ENCODE measurements around the gene HOXA5.

Gene HOXA5

DNA sequence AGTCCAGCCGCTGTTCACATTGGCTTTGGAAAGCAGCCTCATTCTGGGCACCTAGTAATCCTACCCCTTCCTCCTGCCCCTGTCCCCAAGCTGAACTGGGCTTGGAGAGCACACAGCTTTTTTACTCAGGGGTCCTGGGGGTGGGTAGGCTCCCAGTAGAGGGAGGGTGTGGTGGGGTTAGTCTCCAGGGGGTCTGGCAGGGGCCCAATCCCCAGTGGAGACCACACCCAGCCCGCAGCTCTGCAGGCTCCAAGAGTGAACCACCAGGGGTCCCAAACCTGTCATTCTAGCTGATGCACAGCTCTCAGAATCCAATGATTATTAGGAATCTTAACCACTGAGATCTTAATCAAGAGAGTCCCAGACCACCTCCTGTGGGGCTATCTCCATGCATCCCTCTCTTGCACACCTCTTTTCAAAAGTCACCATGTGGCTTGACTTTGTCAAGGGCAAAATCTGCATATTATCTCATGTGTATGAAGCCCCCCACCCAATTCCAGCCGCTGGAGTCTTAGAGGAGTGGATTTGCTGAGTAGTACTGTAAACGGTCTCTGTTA is 38.9 kb upstream of the HOXA5 start:
- DNase-seq = no peak

DNA sequence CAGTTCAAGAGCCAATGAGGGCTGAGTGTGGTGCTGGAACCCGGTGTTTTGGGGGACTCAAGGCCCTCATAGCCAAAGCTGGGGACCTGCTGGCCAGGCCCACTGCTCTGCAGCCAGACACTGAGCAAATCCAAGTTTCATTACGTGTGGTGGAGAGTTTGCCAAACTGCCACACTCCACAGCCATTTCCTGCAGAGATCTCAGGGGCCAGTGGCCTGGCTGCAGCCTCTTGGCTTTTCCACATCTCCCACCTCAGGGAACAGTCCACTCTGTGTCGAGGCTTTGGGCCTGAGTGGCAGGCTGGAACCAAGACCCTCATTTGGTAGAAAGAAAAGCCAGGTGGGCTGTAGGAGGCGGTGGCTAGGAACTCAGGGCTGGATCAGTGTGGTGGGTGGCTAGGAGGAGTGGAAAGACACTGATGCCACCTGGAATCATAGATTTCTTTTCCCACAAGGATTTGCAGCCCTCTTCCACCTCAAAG is 38.4 kb upstream of the HOXA5 start:
- no peak for DNase-seq

DNA sequence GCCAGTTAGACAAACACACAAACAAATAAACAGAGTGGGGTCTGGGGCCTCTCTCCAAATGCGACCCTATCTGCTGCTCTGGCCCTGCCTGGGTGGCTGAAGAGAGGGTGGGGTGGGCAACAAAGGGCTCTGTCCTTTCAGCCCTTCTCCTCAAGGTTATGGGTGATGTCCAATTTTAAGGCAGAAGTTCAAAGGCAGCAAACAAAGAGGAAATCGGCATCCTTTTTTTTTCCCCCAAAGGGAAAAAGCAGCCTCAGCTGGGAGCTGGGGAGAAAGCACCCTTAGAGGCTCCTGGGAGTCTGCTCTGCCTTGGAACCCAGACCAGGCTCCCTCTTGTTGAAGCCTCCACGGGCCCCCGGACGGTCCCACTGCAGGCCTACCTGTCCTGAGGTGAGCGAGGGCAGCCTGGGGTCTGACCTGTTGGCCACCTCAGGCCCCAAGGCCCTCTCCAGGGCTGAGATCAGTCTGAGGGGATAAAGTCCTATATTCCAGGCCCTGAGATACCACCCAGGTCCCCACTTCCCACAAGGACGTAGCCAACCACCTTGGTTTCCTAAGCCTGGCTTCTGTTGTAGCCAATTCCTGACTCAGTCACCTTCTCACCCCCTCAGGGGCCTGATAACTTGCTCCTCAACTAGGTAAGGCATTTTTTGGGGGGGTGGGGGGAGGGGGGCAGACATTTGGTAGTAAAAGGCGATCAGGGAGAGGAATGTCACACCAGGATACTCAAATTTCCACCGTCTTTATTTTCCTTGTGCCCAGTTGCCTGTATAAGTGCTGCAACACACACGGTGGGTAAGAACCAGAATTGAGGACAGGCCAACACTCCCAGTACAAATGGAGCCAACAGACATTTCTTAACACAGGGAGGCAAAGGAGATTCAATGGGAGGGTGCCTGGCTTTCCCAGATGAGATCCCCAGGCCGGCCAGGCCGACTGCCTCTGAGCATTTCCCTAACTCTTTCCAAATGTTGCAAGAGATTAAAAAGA is 37.2 kb upstream of the HOXA5 start:
- no peak for DNase-seq

DNA sequence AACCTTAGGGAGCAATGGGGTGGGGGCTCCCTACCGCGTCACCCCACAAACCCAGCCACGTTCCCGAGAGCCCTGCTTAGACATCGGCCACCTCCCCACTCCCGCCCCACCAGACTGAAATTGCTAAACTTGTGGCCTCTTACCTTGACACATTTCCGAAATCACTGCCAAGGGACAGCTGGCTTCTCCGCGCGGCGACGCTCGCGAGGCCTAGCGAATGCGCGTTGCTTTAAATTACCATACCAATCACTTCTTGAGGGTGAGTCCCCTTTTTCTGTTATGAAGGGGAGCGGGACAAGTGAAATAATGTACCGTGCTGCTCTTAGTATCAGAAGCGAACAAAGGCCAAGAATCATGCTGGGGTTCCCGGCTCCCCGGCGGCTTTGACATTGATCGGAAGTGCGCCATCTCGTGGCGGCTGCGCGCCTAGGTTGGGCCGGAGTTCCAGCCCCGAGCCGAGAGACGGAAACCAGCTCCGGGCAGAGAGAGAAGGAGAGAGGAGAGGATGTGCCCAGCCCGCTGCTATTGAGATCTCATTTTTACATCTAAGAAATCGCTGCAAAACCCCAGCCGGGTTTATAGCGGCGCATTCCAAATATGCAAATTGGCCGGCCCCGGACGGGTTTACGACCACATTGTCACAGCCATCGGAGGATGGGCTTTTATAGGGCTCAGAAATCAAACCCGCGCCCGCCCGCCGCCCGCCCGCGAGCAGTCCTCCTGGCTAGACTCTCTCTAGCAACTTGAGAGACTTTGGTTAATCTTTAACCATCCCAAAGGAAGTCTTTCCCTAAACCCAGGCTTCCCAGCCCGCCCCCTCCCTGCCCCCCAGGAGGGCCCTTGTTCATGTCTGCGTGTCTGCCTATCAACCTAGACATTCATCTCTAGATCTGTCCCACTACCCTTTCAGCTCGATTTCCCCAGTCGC is 36.3 kb upstream of the HOXA5 start:
- DNase-seq = no peak

DNA sequence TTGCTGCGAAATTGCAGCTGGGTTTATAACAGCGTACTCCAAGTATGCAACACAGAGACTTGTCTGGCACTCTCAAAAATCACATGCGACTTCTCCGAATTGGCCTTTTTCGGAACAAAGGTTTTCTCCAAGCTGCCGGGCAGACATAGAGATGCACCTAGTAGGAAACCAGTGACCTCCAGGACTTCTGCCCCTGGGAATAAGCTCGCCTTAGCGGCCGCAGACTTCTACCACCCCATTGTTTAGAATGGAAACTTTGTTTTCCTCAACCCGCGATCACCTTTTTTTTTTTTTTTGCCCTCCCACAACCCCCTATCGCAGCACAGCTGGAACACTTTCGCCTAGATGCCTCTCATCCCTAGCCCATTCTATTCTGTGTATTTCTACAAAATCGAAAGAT is 35.5 kb upstream of the HOXA5 start:
- no peak for DNase-seq

DNA sequence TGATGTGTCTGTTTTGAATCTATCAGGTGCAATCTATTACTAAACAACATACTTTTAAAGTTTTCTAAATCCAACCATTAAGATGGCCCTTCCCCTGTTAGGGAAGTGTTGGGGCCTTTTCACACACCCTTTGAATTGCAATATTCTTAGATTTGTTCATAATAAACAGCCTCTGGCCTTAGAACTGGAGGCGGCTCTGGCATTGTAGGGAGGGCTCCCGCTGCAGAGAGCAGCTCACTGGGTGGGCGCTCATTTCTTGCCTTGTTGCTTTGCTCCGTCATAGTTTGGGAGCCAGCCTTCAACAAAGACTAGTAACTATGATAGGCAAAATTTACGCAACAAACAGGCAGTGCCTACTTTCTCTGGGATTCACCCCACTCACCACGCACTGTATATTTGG is 34.9 kb upstream of the HOXA5 start:
- DNase-seq = no peak

DNA sequence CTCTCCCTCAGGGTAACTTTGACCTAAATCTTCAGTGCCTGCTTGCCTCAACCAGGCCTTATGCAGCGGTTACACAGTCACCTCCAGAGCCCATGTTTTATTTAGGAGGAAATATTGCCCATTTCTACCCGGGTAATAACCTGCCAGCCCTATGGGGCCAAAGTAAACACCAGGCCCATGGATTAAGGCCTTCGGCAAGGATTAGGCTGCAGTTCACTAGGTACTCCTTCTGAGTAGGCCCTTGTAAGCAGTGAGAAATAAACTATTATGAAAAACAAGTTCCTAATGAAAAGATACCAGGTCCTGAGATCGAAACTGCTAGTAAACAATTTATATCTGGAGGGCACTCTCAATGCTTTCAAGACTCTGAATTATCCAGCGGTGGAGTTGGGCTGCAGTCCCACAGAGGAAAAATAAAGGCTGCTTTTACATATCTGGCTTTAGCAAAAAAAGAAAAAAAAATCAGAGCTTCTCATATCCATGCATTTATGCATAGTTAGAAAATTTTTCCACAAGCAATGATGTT is 34.4 kb upstream of the HOXA5 start:
- no peak for DNase-seq

DNA sequence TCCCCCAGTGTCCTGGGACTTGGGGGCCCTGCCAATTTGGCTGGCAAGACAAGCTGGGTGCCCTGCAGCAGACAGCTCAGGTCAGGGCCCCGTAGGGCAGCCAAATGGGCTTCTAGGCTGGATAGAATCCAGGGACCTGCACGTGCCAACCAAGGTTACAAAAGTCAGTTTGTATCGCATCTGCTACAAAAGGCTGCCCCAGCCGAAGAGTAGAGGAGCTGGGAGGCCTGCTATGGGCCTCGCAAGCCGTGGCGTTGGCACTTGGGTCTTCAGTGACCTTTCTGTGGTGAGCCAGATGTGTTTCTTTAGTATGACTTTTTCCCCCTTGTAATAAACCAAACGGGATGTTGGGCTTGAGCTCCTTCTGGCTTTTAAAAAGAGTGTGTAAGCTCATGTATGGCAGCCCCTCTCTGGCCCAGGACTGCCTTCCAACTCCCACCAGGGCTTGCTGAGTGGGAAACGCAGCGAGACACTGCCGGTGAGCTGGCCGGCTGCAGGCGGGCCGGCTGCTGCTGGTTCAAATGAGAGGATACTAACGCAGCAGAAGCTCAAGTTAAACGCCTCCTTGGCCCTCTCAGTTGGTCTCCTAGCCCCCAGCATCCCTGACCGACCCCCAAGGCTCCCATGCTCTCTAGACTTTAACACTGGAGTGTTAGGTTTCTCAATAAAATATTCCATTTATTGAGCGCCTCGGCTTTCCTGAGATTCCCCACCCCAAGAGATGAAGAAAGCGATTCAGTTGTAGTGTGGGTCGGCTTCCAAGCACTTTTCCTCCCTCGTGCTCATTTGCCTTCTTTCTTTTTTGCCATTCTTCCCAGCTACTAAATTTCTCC is 33.7 kb upstream of the HOXA5 start:
- DNase-seq = no peak

DNA sequence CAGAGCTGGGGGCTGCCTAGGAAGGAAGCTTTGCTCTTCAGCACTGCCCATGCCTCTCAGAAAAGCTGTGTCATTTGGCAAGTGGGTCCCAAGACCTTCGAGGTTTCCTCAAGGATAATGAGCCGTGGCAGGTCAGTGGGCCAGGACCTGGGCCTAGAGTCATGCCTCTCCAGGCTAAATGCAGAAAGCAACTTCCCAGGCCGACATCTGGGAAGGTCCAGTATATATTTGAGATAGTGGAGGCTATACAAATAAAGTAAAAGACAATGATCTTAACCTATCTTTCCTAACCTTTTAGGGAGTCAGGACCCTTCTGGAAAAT is 33.0 kb upstream of the HOXA5 start:
- DNase-seq = no peak

DNA sequence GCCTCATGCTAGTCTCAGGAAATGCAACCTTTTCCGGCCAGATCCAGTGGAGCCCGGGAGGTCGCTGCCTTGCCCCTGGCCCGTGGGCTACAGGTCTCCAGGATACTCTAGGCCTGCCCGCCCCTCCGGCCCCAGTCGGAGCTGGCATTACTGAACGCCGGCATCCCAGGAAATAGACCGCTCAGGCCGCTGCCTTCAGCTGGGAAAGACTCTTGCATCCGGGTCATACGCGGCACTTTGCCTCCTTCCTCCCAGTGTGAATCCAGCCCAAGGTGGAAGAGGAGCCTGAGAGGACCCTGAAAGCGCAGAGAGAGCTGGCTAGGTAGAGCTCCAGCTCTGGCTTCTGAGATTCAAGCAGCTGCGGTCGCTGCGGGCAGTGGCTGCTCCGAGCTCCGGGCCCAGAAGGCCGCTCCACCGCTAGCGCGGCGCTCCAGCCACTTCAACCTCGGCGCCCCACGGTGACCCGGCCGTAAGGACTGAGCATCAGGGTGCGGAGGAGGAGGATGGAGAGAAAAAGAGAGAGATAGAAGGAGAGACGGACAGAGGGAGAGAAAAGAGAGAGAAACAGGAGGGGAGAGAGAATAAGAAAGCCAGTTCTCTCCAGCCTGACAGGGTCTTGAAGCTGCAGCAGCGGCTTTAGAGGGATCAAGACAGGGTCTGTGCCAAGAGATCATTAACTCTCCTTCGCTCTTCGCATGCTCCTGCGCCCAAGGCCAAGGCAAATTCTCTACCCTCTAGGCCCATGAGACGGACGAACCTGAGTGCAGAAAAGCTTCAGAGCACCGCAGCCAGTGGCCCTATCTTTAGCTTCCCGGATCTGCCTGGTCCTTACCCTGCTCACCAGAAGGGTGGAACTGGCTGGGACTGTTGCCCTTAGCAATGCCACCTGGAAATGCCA is 32.4 kb upstream of the HOXA5 start:
- DNase-seq = no peak

DNA sequence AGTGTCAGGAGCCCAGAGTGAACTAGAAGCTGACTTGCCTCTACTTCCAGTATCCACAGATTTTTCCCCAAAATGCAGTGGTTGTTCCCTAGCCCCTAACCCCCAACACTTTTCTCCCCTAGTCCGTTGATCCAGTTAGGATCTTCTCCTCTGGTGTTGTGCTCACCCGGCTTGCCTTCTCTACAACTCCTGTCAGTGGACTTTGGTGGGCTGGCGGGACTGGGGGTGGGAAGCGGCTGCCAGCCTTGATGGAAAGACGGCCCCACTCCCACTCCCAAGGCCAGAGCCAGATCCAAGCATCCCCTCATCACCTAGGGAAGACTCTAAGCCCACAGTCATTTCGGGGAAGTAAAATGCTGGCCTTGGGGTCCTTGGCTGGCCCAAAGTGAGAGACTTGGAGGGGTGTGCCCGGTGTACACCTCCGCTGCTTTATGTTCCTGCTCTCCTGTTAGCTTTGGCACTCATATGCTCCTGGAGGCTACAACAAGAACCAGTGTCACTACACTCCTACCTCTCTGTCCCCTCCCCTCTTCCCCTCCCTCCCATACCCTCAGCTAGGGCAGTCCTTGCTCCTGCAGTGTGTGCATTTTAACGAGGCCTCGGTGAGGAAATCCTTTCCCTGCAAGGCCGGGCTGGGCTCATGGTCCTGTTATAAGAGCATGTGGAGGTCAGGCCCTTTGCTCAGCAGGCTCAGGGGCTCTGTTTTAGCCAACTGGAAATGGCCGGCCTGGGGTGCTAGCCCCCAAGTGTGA is 31.6 kb upstream of the HOXA5 start:
- no peak for DNase-seq

DNA sequence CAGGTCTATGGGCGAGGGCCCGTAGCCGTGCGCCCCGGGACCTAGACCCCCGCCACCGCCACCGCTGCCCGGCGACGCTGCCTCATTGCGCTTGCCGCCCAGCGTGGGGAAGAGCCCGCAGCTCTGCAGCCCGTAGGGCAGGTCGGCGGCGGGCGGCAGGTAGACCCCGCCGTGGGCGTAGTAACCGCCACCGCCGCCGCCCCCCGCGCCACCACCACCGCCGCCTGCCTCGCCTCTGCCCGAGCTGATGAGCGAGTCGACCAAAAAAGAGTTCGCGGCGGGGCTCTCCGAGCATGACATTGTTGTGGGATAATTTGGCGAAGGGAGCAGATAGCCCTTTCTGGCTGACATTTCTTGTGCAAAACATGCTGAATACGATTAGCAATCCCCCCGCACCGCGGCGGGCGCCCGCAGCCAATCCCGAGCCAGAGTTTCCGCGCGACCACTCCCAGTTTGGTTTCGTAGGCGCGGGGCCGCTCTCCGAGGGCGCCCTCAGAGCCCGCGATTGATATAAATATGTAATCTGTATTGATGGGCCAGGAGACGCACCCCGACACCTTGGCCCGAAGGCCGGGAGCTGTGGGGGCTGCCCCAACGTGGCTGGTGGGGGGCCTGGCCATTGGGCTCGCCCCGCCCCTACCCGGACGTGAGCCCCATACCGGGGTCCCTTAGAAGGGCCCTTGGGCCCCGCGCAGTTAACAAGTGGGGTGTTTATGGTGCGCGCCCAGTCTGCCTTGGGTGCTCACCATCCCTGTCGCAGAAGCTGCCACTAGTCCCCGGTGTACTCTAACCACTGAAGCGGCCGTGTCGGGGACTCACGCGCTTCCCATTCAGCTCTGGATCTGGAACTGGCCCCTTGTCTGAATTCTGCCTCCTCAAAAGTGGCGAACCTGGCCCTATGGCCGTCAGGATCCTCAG is 30.7 kb upstream of the HOXA5 start, which contains the start of gene HOXA10:
Gene HOXA10 (minus strand): TSS at position 365 of the 918 bp plus-strand sequence. CDS start 14 bp downstream, at position 351.
- DNase-seq = peak; percentile 60

DNA sequence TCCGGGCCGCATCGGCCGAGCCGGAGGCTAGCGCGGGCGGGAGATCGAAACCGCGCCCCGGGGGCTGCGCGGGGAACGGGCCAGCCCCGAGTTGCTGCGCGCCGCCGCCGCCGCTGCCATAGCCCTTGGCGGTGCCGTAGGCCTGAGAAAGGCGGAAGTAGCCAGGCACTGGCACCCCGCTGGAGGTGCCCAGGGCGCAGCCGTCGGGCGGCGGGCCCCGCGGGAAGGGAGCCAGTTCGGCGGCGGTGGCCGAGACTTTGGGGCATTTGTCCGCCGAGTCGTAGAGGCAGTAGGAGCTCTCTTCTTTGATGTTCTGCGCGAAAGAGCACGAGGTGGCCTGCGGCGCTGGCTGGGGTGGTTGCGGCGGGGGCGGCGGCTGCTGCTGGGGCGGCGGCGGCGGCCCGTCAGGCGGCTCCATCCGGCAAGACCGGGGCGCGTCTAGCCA is 30.1 kb upstream of the HOXA5 start:
- peak; percentile 78 for DNase-seq

DNA sequence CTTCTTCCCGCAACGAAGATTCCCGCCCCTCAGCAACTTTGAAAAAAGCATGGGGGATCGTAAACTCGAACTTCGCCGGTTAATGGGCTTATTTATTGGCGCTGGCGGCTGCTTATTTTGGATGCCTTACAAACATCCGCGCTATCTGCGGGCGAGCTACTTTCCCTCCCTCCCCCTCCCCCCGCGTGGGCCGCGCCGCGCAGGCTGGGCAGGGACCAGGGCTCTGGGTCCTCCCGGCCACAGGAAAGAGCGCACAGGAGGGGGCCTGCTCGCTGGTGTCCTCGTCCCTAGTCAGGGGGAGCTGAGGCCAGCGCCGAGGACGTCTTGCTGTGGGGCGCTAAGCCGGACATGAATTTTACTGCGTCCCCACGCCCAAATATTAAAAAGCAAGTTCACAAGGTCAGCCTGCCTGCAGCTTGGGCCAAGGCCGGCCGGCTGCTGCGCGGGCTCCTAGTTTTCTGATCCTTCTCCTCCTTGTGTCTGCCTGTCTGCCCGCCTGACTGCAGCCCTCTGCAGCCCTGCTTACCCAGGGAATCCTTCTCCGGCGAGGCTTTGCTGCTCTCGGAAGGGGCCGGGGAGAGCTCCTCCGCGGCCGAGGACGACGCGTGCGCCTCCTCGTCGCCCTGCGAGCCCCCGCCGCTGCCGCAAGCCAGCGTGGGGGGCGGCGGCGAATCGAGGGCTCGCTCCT is 29.5 kb upstream of the HOXA5 start:
- peak; percentile 81 for DNase-seq

DNA sequence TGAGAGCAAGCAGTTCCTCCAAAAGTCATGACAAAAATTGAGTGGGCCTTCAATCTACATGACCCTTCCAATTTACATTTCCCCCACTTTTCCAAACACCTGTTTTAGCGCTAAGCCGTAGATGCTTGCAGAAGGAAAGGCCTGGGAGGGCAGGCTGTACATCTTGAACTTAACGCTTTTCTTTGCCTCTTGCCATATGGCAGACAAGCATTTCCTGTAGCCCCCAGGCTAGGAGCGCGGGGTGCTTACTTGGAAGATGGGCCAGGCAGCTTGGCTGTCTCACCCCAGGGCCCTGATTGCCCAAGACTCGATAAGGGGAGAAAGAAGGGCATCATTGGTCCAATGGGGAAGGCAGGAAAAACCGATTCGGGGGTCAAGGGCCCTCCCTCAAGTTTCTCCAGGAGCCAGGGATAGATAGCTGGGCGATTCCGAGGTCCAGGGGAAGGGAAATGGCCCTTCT is 28.9 kb upstream of the HOXA5 start:
- DNase-seq = peak; percentile 40

DNA sequence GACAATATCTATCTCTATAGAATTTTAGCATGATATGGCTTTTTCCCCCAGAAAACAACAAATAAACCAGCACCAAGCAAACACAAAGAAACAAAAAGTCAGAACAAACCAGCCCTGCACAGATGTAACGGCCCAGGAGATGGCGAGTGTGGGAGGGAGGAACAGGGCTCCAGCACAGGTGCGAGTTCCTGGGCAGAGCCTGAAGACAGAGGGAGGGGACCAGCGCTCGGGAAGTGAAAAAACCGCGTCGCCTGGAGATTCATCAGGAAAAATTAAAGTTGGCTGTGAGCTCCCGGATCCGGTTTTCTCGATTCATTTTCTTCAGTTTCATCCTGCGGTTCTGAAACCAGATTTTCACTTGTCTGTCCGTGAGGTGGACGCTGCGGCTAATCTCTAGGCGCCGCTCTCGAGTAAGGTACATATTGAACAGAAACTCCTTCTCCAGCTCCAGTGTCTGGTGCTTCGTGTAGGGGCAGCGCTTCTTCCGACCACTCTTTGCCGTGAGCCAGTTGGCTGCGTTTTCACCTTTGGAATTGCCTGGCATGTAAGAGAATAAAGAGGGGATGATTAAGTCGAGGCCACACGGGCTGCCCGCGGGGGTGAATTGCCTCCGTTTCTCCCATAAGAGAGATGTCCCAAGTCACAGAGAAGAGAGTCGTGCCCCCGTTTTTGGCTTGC is 28.3 kb upstream of the HOXA5 start:
- no peak for DNase-seq

DNA sequence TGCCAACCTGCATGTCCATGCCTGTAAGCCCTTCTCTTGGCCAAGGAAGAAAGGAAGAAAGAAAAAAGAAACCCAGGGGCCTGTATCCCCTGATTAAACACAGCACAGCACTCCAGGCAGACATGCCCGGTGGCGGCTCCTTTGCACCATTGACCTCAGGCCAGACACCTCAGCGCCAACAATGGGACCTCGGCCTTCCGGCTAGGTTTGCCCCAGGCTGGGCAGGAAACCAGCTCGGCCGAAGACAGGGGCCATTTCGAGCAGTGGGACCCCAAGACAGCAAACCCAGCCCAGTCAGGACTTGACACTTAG is 27.8 kb upstream of the HOXA5 start:
- DNase-seq = no peak

Measured in NCI-H146 (cell line).